ENCODE data around the gene FMN2.
A peak's percentile ranks its signal among the peaks of the same experiment; 100 is the strongest.

GRCh38 chr1:240285540-240285939 lies 193.9 kb downstream of the FMN2 start:
- no peak for TF ChIP-seq CTCF (IDR thresholded peaks at IDR 0.05)
- TF ChIP-seq POLR2AphosphoS5 (IDR thresholded peaks at IDR 0.05) = peak in 2 of 3 donors; percentile 32 to 79
- no peak for TF ChIP-seq POLR2A (IDR thresholded peaks at IDR 0.05)
